ENCODE measurements around the gene PLXNA4.

GRCh38 chr7:132218876-132219275, 357.4 kb downstream of the PLXNA4 start:
- no peak for TF ChIP-seq CTCF (IDR thresholded peaks at IDR 0.05)
- TF ChIP-seq POLR2A (IDR thresholded peaks at IDR 0.05) = no peak

All from lower leg skin (tissue), 3 donors.